ENCODE data around the gene TLE1. TPM values are rescaled to one million over a fixed set of nuclear protein-coding genes. Genes with fewer than 3 reads are reported as not detected.

The TLE1 gene
- total and polyA plus RNA-seq, 9 of the 15 experiments (the other 6 are each of a cell fraction or from before 2014, with no cell fraction given): 0.11 TPM; not detected in 8

GRCh38 chr9:81631218-81631745 is 58.1 kb downstream of the TLE1 start (continued):
- no peak for TF ChIP-seq DEAF1 (CRISPR knock-in tag; IDR thresholded peaks at IDR 0.05)
- TF ChIP-seq TFE3 (CRISPR knock-in tag; IDR thresholded peaks at IDR 0.05): no peak
- TF ChIP-seq C11orf30 (IDR thresholded peaks at IDR 0.05; ENCODE audit: low read depth): no peak
- no peak for TF ChIP-seq MAFF (IDR thresholded peaks at IDR 0.05; ENCODE audit: low read length)
- TF ChIP-seq NRF1 (conservative IDR thresholded peaks at IDR 0.05 in 1 of 2, IDR thresholded peaks at IDR 0.05 in 1 of 2): no peak
- TF ChIP-seq SIX5 (IDR thresholded peaks at IDR 0.05; ENCODE audit: borderline replicate concordance in 1 of 2, insufficient read depth in 1 of 2, low read depth in 1 of 2, low read length in 2 of 2): no peak

- Histone ChIP-seq H3K27ac (ENCODE audit: extremely low read depth, low read depth, low read length) (no peak overlapping the region), H2AFZ (ENCODE audit: low read depth, low read length) (no peak overlapping the region), H3K4me1 (replicated peaks in 1 of 2; ENCODE audit: control insufficient read depth in 2 of 2, insufficient read depth in 2 of 2, low read length in 2 of 2) (no peaks in the 10 kb centered on the region), H3K36me3 (ENCODE audit: control insufficient read depth, insufficient read depth, low read length) (no peaks in the 10 kb centered on the region), H3K9me1 (ENCODE audit: control insufficient read depth, insufficient read depth, low read length) (no peaks in the 10 kb centered on the region), H3K4me3 (no peak overlapping the region), H3K4me2 (ENCODE audit: insufficient read depth, low read length) (no peak overlapping the region), H4K20me1 (replicated peaks; ENCODE audit: control insufficient read depth, insufficient read depth, low read length) (no peaks in the 10 kb centered on the region), H3K9ac (ENCODE audit: insufficient read depth in 1 of 2, low read depth in 2 of 2, low read length in 2 of 2) (no peak overlapping the region), H3K79me2 (ENCODE audit: control insufficient read depth, insufficient read depth, low read length) (no peaks in the 10 kb centered on the region), H3K9me3 (replicated peaks; ENCODE audit: control insufficient read depth, insufficient read depth, low read depth, low read length) (no peaks in the 10 kb centered on the region), H3K27me3 (ENCODE audit: control insufficient read depth in 2 of 2, insufficient read depth in 2 of 2, low read length in 2 of 2) (no peaks in the 10 kb centered on the region)
- DNase-seq (ENCODE audit: extremely low read depth in 1 of 4, low spot score in 3 of 4): no peak
- no peak for FAIRE-seq
- BruUV-seq (replicated peaks): no TSS peak
- ChIA-PET CTCF (ENCODE audit: low intra/inter-chr PET ratio) (no interaction called here), POLR2A (no interaction called here)
- no peak for ATAC-seq
- intact Hi-C loops (cut with micrococcal nuclease): no loop called here
- in situ Hi-C loops (cut with MboI): no loop called here
- 0% methylated on average over 2 of the region's 2 CpGs for WGBS (ENCODE audit: insufficient coverage, low coverage, missing lambda C conversion rate)
- TF ChIP-seq AFF1 (IDR thresholded peaks at IDR 0.05; ENCODE audit: low read depth in 1 of 2, partially characterized antibody in 2 of 2): no peak
- no peak for TF ChIP-seq HOXB6 (CRISPR knock-in tag; IDR thresholded peaks at IDR 0.05; ENCODE audit: borderline replicate concordance)
Observed at GRCh38 chr9:81629440-81629839, 59.9 kb downstream of the TLE1 start.
